Ammon's horn (tissue), 1 donor: ENCODE results near the gene RABEP2.
"Not testable (repeated sequence)": the region's sequence is repeated elsewhere in the genome, so short reads cannot be mapped to it uniquely, and the experiment has no call there.

Experiments
- DNase-seq: peaks from one replicate; pipeline ENCODE4 v3.0.0-alpha.2; 2016; ENCODE audit warnings: low spot score

RABEP2 gene

DNA sequence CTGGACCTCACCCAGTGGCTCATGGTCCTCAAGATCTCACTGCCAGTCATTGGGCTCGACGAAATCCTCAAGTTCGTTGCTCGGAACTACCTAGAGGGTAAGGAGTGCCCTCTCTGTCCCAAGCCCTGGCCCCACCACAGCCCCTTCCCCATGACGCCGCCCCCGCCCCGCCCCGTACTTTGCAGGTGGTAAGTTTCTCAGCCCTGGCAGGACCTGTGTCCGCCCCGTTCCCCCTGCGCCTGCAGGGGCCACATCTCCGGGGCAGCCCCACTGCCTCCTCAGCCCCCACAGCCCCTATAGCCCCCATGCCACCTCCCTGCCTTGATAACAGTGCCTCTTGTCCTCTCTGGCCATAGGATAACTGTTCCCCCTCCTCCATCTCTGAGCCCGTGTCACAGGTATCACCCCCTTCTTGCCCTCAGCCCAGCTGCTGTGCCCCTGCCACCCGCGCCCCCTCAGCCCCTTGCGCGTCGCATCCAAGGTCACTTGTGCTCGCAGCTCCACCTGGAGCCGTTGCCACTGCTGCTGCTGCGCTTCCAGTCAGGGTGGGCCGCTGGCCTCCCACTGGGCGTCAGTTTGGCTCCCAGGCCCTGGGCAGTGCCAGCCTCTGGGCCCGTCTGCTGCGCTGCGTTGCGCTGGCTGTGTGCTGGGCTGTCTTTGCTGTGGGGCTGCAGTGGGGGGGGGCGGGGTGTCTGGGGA lies 21.5 kb downstream of the RABEP2 start:
- DNase-seq: no peak

DNA sequence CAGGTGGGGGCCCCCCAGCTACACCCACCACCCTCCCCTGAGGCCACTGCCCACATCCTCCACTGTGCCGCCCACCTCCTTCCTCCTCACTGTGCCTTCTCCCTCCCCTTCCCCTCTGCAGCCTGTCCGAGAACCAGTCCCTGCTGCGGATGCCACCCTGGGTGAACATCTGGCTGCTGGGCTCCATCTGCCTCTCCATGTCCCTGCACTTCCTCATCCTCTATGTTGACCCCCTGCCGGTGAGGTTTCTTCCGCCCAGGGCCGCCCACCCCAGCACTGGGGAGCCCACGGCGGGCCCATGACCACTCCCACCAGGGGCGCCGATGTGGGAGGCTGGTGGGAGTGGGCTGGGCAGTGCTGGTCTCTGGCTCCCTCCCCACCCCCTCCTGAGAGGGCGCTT lies 22.1 kb downstream of the RABEP2 start:
- no peak for DNase-seq

DNA sequence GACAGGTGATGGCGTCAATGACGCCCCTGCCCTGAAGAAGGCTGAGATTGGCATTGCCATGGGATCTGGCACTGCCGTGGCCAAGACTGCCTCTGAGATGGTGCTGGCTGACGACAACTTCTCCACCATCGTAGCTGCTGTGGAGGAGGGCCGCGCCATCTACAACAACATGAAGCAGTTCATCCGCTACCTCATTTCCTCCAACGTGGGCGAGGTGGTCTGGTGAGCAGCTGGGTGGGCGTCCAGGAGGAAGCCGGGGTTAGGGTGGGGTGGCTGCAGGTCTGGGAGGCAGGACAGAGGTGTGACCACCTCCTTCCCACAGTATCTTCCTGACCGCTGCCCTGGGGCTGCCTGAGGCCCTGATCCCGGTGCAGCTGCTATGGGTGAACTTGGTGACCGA lies 23.2 kb downstream of the RABEP2 start:
- no peak for DNase-seq

DNA sequence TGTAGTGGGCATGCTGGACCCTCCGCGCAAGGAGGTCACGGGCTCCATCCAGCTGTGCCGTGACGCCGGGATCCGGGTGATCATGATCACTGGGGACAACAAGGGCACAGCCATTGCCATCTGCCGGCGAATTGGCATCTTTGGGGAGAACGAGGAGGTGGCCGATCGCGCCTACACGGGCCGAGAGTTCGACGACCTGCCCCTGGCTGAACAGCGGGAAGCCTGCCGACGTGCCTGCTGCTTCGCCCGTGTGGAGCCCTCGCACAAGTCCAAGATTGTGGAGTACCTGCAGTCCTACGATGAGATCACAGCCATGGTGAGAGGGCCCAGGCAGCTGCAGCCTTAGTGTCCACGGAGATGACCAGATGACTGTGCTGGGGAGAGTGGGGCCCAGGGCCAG lies 24.4 kb downstream of the RABEP2 start:
- DNase-seq: no peak

DNA sequence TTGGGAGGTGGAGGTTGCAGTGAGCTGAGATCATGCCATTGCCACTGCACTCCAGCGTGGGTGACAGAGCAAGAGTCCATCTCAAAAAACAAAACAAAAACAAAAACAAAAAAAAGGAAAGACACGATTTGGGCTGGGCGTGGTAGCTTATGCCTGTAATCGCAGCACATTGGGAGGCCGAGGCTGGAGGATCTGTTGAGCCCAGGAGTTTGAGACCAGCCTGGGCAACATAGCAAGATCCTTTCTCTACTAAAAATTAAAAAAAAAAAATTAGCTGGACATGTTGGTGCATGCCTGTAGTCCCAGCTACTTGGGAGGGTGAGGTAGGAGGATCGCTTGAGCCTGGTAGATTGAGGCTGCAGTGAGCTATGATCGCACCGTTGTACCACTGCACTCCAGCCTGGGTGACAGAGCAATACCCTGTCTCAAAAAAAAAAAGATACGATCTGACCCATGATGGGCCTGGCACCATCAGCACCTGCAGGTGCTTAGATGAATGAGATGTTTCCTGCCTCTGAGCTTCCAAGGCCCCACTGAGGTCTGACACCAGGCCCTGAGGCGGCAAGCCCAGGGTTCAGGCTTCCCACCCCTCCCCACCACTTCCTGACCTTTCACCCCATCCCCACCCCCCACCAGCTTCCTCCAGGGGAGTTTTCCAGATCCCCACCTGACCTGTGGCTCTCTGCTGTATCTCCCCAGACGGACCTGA lies 25.0 kb downstream of the RABEP2 start:
- DNase-seq: no peak

DNA sequence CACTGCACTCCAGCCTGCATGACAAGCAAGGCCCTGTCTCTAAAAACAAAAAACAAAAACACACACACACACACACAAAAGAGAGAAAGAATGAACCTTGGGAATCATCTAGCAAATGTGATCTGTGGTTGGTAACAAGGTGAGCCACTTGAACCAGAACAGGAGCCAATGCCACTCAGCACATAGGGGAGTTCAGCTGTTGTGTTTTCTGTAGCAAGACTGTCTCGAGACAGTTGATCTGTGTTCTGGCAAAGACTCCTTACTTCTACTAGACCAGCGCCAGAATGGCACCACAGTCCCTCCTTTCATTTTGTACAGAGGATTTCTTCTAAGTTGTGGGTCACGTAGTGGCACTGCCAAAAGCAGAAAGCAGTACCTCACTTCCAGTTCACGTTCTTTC lies 26.1 kb downstream of the RABEP2 start:
- DNase-seq: no peak

DNA sequence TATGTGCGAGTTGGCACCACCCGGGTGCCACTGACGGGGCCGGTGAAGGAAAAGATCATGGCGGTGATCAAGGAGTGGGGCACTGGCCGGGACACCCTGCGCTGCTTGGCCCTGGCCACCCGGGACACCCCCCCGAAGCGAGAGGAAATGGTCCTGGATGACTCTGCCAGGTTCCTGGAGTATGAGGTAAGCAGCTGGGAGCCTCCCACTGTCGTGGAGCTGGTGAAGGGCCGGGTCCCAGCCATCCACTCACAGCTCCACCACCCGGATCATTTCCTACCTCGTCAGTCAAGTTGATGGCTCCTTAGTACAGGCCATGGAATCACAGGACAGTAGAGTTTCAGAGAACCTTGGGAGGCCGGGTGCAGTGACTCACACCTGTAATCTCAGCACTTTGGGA lies 26.8 kb downstream of the RABEP2 start:
- DNase-seq: no peak

DNA sequence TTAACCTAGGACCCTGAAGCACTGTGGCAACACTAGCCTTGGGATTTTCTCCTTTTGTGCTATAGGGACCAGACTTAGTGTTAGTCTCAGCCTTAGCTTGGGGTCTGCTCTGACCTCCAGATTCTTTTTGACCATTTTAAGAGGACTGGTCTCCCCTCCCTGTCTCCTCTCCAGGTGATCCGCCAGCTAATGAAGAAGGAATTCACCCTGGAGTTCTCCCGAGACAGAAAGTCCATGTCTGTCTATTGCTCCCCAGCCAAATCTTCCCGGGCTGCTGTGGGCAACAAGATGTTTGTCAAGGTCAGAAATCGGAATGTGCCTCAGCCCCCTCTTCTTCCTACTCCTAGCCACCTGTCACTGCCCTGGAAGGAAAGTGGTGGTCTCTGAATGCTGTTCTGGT lies 27.2 kb downstream of the RABEP2 start:
- DNase-seq: no peak

DNA sequence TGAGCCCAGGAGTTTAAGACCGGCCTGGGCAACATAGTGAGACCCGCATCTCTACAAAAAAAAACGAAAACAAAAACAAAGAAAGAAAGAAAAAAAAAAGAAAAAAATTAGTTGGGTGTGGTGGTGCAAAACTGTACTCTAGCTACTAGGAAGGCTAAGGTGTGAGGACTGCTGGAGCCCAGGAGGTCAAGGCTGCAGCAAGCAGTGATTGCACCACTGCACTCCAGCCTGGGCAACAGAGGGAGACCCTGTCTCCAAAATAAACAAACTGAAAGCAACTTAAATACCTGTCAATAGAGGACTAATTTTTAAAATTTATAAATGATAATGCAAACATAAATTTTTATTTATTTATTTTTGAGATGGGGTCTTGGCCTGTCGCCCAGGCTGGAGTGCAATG lies 29.4 kb downstream of the RABEP2 start:
- no peak for DNase-seq

DNA sequence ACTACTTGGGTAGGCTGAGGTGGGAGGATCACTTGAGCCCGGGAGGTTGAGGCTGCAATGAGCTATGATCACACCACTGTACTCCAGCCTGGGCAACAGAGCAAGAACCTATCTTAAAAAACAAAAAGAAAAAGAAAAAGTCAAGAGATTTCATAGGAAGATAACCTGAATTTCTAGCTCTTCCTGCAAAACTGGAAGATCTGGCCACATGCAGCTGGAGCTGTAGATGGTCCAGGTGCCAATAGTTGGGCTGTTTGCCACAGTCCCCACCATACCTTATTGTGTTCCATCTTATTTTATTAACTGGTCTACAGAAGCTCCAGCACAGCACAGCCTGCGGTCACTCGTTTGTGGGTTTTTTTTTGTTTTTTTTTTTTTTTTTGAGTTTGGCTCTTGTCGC lies 31.7 kb downstream of the RABEP2 start:
- DNase-seq: no peak

DNA sequence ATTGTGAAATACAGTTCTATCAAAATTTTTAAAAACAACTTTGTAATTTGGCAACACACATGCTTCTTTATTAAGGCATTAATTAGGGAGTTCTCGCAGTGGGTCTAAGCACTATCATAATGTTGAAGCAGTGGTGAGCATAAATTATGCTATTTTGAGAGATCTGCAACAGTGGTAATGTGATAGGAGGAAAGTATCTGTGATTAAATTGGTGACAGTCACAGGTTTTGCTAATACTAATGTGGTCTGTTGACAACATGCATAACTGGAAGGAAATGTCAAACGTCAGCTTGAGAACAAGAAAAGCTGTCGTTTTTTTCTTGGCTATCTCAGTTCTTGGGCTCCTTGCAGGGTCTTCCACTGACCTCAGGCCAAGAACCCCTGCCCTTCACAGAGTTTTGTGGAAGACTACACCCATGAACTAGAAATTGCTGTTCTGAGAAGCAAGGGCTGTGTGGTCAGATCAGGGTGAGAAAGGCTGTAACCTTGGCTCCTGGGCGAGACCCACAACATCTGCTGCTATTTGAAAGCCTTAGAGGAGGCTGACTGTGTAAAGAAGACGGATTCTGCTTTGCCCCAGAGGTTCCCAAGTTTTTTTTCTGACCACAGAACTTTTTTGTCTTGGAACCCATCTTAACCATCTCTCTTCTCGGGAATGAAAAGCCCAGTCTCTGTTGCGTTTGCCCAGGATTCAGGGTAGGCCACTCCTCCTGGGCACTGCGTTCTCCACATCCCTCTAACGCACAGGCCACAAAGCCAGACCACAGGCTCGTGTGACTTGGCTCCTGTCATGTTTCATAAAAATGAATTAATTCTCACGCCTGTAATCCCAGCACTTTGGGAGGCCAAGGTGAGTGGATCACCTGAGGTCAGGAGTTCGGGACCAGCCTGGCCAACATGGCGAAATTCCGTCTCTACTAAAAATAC lies 32.8 kb downstream of the RABEP2 start:
- DNase-seq: no peak

DNA sequence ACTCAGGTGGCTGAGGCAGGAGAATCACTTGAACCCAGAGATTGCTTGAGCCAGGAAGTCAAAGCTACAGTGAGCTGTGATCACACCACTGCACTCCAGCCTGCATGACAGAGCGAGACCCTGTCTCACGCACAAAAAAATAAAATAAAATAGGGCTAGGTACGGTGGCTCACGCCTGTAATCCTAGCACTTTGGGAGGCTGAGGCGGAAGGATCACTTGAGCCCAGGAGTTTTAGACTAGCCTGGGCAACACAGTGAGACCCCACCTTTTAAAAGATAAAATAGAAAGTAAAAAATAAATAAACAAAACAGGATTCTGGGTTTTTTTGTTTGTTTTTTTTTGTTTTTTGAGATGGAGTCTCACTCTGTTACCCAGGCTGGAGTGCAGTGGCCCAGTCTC lies 34.7 kb downstream of the RABEP2 start:
- not testable (repeated sequence) for DNase-seq

DNA sequence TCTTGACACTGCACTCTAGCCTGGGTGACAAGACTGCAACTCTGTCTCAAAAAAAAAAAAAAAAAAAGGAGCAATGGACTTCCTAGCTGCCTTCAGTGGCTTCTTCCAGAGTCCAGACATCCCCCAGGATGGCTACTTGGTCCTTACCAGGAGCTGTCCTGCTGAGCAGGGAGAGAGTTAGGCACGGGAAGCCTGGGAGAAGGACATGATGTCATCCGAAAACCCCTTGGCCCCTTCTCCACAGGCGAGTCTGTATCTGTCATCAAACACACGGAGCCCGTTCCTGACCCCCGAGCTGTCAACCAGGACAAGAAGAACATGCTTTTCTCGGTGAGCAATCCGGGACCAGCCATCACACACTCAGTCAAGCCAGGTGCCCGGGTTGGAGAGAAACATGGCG lies 38.1 kb downstream of the RABEP2 start:
- no peak for DNase-seq

DNA sequence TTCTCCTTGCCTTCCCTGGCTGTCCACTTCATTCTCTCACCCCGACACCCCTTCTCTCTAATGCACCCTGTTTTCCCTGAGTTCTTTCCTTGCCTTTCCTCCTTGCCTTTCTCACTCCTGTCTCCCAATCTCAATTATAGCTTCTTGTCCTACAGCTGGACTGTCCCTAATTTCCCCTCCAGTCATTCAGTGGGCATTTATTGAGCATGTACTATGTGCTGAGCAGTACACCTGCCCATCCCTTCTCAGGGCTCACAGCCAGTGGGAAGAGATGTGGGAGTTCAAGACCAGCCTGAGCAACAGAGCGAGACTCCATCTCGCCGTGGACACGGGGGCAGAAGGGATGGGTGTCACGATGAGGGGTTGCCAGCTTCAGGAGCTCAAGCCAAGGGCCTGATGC lies 41.0 kb downstream of the RABEP2 start:
- no peak for DNase-seq

DNA sequence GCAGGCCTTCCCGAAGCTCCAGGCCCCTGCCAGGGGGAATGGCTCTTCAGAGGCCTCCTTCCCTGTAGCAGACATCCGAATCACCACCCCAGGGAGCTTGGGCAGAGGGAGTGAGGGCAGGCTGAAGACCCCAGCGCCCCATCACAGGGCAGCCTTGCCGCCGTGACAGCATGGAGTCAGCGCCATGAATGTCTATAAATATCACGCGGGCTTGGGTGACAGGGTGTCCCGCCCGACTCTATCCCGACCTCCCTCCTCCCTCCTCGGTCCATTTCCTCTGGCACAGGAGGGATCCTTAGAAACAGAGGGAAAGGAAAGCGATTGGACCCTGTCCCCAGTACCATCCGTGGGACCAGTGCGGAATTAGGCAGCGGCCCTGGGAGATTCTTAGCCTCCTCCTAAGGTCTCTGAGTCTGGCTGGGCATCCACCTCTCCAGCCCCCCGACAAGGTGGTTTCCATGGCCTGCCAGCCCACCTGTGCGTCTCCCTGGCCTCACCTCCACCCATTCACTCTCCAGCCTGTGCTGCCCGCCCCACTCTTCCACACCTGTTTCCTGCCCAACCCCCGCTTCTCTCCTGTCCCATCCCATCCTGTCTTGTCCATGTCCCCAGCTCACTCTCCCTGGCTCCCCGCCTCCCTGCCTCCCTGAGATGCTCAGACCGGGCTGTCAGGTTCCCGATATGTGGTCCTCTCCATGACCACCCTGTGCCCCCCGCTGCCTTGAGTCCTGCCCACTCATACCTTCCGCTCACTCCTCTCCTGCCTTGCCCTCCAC lies 41.6 kb downstream of the RABEP2 start:
- DNase-seq: no peak

DNA sequence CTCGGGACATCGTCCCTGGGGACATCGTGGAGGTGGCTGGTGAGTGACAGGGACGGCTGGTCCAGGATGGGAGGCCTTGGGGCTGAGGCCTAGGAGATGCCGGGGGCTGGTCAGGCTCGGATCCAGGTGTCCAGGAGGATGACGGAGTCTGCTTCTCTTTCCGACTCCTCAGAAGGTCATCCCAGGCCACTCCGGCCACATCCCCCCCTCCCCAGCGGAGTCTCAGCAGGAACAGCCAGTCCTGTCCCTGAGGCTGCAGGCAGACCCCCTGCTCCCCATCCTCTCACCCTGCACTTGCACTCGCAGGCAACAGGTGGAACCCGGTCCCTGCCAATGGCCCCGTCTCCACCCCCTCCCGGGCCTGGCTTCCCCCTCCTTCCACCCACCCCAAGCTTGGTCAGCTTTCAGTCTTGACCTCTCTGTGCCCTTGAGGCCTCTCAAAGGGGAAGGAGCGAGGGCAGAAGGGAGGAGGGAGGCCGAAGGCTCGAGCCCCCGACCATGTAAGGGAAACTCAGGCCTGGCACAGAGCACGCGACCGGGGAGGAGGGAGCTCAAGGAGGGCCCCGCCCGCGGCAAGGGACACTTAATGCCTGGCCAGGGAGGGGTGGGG lies 42.4 kb downstream of the RABEP2 start:
- no peak for DNase-seq

DNA sequence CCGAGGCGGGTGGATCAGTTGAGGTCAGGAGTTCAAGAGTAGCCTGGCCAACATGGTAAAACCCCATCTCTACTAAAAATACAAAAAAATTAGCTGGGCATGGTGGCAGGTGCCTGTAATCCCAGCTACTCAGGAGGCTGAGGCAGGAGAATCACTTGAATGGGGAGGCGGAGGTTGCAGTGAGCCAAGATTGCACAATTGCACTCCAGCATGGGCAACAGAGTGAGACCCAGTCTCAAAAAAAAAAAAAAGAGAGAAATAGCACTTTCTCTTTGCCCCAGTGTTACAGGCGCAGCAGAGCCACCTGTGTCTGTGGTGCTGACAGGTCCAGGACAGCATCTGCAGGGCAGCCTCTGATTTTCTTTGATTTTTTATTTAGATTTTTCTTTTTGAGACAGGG lies 43.5 kb downstream of the RABEP2 start:
- DNase-seq: not testable (repeated sequence)

DNA sequence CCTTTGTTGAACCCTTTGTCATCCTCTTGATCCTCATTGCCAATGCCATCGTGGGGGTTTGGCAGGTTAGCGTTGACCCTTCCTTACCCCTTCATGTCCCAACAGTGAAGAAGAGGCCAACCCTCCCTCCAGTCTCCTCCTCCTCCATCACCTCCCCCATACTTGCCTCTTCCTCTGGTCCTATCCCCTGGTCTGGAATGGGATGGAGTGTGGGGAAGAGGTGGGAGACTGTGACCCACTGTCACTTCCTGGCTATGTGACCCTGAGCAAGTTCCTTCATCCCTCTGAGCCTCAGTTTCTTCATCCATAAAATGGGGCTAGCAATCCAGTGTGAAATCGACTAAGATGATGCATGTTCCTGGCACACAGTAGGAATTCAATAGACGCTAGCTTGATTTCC lies 44.1 kb downstream of the RABEP2 start:
- no peak for DNase-seq

DNA sequence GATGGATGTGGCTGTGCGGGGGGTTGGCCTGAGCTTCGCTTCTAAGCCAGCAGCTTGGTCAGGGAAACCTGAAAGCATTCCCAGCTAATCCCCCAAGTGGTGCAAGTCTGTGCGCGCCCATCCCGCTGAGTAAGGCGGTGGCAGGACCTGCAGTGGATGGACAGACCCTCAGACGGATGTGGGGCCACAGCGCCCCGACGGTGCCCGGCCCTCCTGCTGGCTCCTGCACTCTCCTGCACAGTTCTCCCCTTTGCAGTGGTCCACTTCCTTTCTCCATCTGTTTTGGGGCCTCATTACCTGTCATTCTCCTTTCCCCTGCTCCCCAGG lies 44.5 kb downstream of the RABEP2 start:
- DNase-seq: no peak

DNA sequence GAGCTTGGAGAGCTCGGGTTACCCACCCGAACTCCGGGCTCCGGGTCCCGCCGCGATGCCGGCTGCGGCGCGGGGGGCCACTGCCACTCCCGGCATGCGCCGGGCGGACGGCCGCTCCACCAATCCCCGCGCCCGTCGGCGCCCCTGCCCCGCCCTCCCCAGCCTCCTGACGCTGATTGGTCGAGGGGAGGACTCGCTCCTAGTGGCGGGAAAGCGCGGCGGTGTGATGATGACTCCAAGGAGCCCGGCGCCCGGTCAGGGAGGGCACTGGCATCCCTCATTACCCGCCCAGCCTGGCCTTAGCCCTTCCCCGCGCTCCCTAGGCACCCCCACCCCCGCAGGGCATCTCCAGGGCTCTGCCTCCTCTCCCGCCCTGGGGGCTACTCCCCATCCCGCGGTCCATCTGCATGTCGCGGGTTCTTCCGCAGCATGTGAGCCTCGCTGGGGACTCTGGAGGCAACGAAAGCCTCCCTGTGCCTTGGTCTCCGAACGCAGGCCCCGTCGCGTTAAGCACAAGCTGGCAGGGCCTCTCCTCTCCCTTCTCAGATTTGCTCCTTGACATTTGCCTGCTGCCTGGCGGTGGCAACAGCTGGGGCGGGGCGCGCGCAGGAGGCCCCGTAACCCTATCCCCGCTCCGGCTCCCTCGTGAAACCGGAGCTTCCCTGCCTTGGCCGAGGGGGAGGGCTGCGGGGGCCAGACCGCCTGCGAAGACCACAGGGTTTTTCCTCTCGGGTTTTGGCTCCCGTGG lies 45.0 kb downstream of the RABEP2 start:
- DNase-seq: peak; percentile 84

DNA sequence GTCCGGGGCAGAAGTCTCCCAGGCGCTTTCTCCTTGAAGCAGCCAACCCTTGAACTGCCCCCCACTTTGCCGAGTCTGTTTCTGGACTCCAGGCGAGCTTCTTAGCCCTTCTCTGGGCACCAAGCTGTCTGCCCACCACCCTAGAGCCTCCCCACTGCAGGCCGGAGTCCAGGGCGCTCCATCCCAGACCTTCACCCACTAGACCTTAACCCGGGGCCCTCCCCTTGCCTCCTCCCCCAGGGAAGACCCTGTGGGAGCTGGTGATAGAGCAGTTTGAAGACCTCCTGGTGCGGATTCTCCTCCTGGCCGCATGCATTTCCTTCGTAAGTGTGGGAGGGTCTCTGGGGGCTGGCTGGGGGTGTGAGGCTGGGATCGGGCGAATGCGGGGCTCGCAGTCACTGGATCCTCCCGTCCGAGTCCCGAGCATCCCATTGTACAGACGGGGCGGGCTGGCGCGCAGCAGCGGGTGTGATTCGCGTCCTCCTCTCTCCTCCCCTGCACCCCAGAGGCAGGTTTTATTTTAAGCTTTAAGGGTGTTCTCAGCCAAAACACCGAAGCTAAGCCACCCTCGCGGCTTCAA lies 45.7 kb downstream of the RABEP2 start:
- no peak for DNase-seq
